Right lobe of liver (tissue), 4 donors: Measurements from ENCODE around the gene TNIP3.

Experiments
- CTCF ChIP-seq, 4 donors: fragments of 200-600 bp in 3 of 4; fragments of 450-650 bp in 1 of 4; IDR thresholded peaks; one replicate each; pipeline versions ENCODE4 v1.5.1 to v1.8.0; 2016 to 2022; ENCODE audit warnings: antibody characterized with exemption in 4 of 4, mild to moderate bottlenecking in 2 of 4
- POLR2A ChIP-seq: fragments of 450-650 bp; IDR thresholded peaks from one replicate; pipeline ENCODE4 v1.6.1; 2017; ENCODE audit warnings: antibody characterized with exemption, mild to moderate bottlenecking
- donor health status: DM: no; HTN: no; CAD: no.
- donor health status: DM: no; HTN: no; CAD: no.
- donor health status: DM: no; HTN: yes; CAD: no.

GRCh38 chr4:121209171-121209570 is 45.0 kb upstream of the TNIP3 start:
- TF ChIP-seq CTCF (IDR thresholded peaks at IDR 0.05), result no peak
- no peak for TF ChIP-seq POLR2A
